Measurements from ENCODE around the gene TAPT1. TPM values are rescaled to one million over a fixed set of nuclear protein-coding genes. Genes with fewer than 3 reads are reported as not detected.

Gene TAPT1
- total and polyA plus RNA-seq, 4 donors: 7.0 to 56.8 (median 35.7) TPM

DNA sequence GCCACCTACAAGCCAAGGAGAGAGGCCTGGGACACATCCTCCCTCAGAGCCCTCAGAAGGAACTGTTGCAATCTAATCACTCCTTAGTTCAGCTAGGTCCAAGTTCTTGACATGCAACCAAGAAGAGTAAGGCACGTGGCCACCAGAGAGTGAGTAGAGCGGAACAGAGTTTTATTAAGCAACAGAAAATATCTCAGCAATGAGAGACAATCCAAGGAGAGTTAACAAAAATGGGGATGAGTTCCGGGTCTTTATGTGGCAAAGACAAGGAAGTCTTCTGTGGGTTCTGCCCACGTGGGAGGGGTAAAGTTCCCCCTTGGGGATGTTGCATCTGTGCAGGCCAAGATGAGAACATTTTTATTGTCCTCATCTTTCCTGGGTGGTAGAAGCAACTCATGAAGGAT, 104.0 kb downstream of the TAPT1 start:
- Histone ChIP-seq H3K4me1 (ENCODE audit: control insufficient read depth in 1 of 2, insufficient read depth in 2 of 2, low read length in 2 of 2) (peaks cover 0 to 10% of the 10 kb centered on the region in 2 donors), H3K27me3 (ENCODE audit: control insufficient read depth in 1 of 2, insufficient read depth in 2 of 2, low read length in 1 of 2) (no peaks in the 10 kb centered on the region), H3K27ac (ENCODE audit: low read depth in 1 of 2, low read length in 2 of 2) (no peak overlapping the region), H3K9me3 (ENCODE audit: control insufficient read depth, low read length) (no peaks in the 10 kb centered on the region), H3K36me3 (ENCODE audit: control insufficient read depth in 1 of 2, insufficient read depth in 2 of 2, low read length in 1 of 2) (no peaks in the 10 kb centered on the region), H3K4me3 (ENCODE audit: low read length in 2 of 2) (no peak overlapping the region)
- intact Hi-C loops (cut with DNase I): loop anchor here in 1 of 2 donors (5.0 kb wide), 1 partner anchor 40 kb away; the partner anchor contains the start of gene PROM1
- peak; percentile 62 for ATAC-seq (ENCODE audit: low FRiP score)
- WGBS, 2 donors: 58 to 60% methylated on average over 4 of the region's 4 CpGs
- no peak for DNase-seq

DNA sequence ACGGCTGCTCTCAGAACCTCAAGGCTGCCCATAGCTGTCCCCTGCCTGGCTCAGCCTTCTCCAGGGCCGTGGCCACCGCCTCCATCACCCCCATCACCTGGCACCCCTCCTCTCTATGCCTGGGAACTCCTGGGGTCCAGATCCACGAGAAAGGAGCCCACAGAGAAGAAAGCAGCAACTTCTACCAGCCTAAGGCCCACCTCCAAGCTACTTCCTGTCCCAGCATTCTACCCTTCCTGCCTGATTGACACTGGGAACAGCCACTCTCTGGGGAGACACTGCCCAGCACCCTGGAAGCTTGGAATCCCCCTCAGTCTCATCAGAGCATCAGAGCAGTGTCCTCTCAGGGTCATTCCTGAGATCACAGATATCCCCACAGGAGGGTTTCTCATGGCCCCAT, 105.6 kb downstream of the TAPT1 start:
- no peaks in the 10 kb centered on the region for H3K36me3 ChIP-seq (ENCODE audit: control insufficient read depth in 1 of 2, insufficient read depth in 2 of 2, low read length in 1 of 2)
- no peaks in the 10 kb centered on the region for H3K9me3 ChIP-seq (ENCODE audit: control insufficient read depth, low read length)
- intact Hi-C loops (cut with DNase I): loop anchor here in 1 of 2 donors (5.0 kb wide), 1 partner anchor 38 kb away; the partner anchor contains the start of gene PROM1
- H3K4me1 ChIP-seq (ENCODE audit: control insufficient read depth in 1 of 2, insufficient read depth in 2 of 2, low read length in 2 of 2): peaks cover 0 to 10% of the 10 kb centered on the region in 2 donors
- H3K27me3 ChIP-seq (ENCODE audit: control insufficient read depth in 1 of 2, insufficient read depth in 2 of 2, low read length in 1 of 2): no peaks in the 10 kb centered on the region
- ATAC-seq (ENCODE audit: low FRiP score) (no peak), DNase-seq (no peak)
- H3K27ac ChIP-seq (ENCODE audit: low read depth in 1 of 2, low read length in 2 of 2): no peak overlapping the region
- 92 to 100% methylated on average over 4 of the region's 4 CpGs for WGBS, 2 donors
- H3K4me3 ChIP-seq (ENCODE audit: low read length in 2 of 2): no peak overlapping the region

DNA sequence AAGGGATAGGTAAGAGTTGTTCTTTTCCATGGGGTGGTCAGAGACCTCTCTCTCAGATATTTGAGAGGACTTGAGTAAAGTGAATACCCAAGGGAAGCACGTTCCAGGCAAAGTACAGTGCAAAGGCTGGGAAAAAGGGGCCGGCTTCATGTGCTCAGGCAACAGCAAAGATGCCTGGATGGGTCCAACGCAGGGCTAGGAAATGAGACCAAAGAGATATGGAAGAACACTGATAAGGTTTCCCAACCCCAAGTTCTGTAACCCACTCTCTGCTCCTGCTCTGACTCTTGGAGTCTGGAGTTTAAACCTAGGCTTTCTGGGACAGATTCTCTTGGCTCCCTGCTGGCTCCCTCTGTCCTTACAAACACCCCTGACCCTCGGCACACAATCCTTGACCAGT, 106.3 kb downstream of the TAPT1 start:
- intact Hi-C loops (cut with DNase I): loop anchor here in 1 of 2 donors (5.0 kb wide), 1 partner anchor 38 kb away; the partner anchor contains the start of gene PROM1

DNA sequence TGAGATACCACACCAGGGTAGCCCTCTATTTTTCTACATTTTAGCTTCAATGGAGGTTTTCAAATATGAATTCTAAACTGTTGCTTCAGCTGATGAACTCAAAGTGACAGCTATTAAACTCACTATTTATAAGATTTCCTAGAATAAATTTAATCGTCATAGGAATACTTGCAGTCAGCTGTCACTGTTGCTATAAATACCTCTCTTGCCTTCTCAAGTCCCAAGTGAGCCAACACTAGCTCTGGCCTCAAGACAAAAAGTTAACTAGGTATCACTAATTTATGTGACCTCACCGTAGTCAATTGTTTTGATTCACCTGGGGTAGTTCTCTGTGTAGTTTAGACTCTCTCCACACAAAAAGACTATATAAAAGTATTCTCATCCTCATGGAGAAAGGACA, 108.2 kb downstream of the TAPT1 start:
- no peak overlapping the region for H3K27ac ChIP-seq (ENCODE audit: low read depth in 1 of 2, low read length in 2 of 2)
- ATAC-seq (ENCODE audit: low FRiP score) (no peak), DNase-seq (no peak)
- 3 to 7% methylated on average over 2 of the region's 2 CpGs for WGBS, 2 donors
- no peaks in the 10 kb centered on the region for H3K27me3 ChIP-seq (ENCODE audit: control insufficient read depth in 1 of 2, insufficient read depth in 2 of 2, low read length in 1 of 2)
- H3K4me3 ChIP-seq (ENCODE audit: low read length in 2 of 2): no peak overlapping the region
- peaks cover 0 to 10% of the 10 kb centered on the region in 2 donors for H3K4me1 ChIP-seq (ENCODE audit: control insufficient read depth in 1 of 2, insufficient read depth in 2 of 2, low read length in 2 of 2)
- H3K36me3 ChIP-seq (ENCODE audit: control insufficient read depth in 1 of 2, insufficient read depth in 2 of 2, low read length in 1 of 2): no peaks in the 10 kb centered on the region
- no peaks in the 10 kb centered on the region for H3K9me3 ChIP-seq (ENCODE audit: control insufficient read depth, low read length)
- intact Hi-C loops (cut with DNase I): no loop called here

More for the DNA sequence above, 106.3 kb downstream of the TAPT1 start:
- Histone ChIP-seq H3K9me3 (ENCODE audit: control insufficient read depth, low read length) (no peaks in the 10 kb centered on the region), H3K4me1 (ENCODE audit: control insufficient read depth in 1 of 2, insufficient read depth in 2 of 2, low read length in 2 of 2) (peaks cover 0 to 10% of the 10 kb centered on the region in 2 donors), H3K27ac (ENCODE audit: low read depth in 1 of 2, low read length in 2 of 2) (no peak overlapping the region), H3K4me3 (ENCODE audit: low read length in 2 of 2) (no peak overlapping the region), H3K27me3 (ENCODE audit: control insufficient read depth in 1 of 2, insufficient read depth in 2 of 2, low read length in 1 of 2) (no peaks in the 10 kb centered on the region), H3K36me3 (ENCODE audit: control insufficient read depth in 1 of 2, insufficient read depth in 2 of 2, low read length in 1 of 2) (no peaks in the 10 kb centered on the region)
- 92 to 93% methylated on average over 4 of the region's 4 CpGs for WGBS, 2 donors
- ATAC-seq (ENCODE audit: low FRiP score) (no peak), DNase-seq (no peak)

DNA sequence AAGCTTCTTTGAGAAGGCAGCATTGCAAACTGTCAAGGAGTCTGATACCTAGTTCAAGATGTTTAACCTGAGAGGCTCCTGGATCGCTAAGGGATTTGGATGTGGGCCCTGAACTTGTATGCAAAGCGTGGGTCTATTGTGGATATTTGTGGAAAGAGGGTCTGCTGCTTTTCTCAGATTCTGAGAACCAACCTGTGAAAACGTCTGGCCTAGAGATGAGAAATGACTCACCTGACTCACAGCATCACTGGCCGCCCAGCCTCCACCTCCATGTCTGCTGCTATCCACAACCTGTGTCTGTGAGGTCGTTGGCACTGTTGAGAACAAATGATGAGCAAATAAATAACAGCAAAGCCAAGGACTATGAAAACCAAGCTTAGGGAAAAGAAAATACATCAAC, 109.1 kb downstream of the TAPT1 start:
- intact Hi-C loops (cut with DNase I): no loop called here
- Histone ChIP-seq H3K4me3 (ENCODE audit: low read length in 2 of 2) (no peak overlapping the region), H3K27ac (ENCODE audit: low read depth in 1 of 2, low read length in 2 of 2) (no peak overlapping the region), H3K36me3 (ENCODE audit: control insufficient read depth in 1 of 2, insufficient read depth in 2 of 2, low read length in 1 of 2) (no peaks in the 10 kb centered on the region), H3K9me3 (ENCODE audit: control insufficient read depth, low read length) (no peaks in the 10 kb centered on the region), H3K4me1 (ENCODE audit: control insufficient read depth in 1 of 2, insufficient read depth in 2 of 2, low read length in 2 of 2) (peaks cover 0 to 6% of the 10 kb centered on the region in 2 donors), H3K27me3 (ENCODE audit: control insufficient read depth in 1 of 2, insufficient read depth in 2 of 2, low read length in 1 of 2) (no peaks in the 10 kb centered on the region)
- 85 to 88% methylated on average over 5 of the region's 5 CpGs for WGBS, 2 donors
- no peak for ATAC-seq (ENCODE audit: low FRiP score)
- no peak for DNase-seq

DNA sequence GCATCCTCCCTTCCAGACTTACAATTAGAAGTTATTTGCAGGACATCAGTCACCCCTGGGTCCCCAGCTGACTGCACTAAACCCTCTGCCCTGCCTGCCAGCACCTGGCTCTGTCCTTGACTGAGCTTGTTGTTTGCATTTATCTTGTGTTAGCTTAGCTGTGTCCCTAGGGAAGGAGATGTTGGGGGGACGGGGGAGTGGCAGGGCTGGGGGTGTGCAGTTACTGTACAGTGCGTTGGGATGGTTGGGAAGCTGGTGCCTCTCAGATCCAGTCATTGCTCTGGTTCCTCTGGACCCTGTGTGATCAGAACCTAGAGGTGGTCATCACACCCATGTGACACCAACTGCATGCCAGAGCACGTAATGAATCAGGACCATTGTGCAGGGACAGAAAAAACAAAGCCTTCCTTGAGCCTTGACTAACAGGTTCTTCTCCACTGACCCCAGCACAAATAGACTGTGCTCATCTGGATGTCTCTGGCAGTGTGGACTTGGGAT, 109.7 kb downstream of the TAPT1 start:
- ATAC-seq (ENCODE audit: low FRiP score) (no peak), DNase-seq (no peak)
- Histone ChIP-seq H3K36me3 (ENCODE audit: control insufficient read depth in 1 of 2, insufficient read depth in 2 of 2, low read length in 1 of 2) (no peaks in the 10 kb centered on the region), H3K4me3 (ENCODE audit: low read length in 2 of 2) (no peak overlapping the region), H3K4me1 (ENCODE audit: control insufficient read depth in 1 of 2, insufficient read depth in 2 of 2, low read length in 2 of 2) (no peaks in the 10 kb centered on the region), H3K27ac (ENCODE audit: low read depth in 1 of 2, low read length in 2 of 2) (no peak overlapping the region), H3K27me3 (ENCODE audit: control insufficient read depth in 1 of 2, insufficient read depth in 2 of 2, low read length in 1 of 2) (no peaks in the 10 kb centered on the region), H3K9me3 (ENCODE audit: control insufficient read depth, low read length) (no peaks in the 10 kb centered on the region)
- 78 to 87% methylated on average over 3 of the region's 3 CpGs for WGBS, 2 donors
- intact Hi-C loops (cut with DNase I): no loop called here

DNA sequence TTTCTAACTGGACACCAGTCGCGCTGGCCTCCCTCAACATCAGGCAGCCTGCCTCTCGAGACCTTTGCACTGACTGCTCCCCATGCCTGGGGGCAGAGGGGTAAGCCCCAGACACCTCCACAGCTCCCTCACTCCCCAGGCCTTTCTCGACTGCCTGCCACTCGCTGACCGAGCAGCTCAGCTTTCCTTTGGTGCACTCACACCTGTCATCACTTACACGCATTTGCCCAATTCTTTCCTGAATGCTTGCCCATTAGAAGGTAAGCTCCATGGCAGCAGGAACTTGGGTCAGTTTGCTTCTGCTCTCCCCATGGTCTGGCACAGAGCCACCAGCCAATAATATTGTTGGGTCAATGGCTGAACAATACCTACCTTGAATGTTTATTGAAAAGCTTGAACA, 110.3 kb downstream of the TAPT1 start:
- no peaks in the 10 kb centered on the region for H3K27me3 ChIP-seq (ENCODE audit: control insufficient read depth in 1 of 2, insufficient read depth in 2 of 2, low read length in 1 of 2)
- ATAC-seq (ENCODE audit: low FRiP score) (no peak), DNase-seq (no peak)
- no peaks in the 10 kb centered on the region for H3K9me3 ChIP-seq (ENCODE audit: control insufficient read depth, low read length)
- no peaks in the 10 kb centered on the region for H3K36me3 ChIP-seq (ENCODE audit: control insufficient read depth in 1 of 2, insufficient read depth in 2 of 2, low read length in 1 of 2)
- H3K27ac ChIP-seq (ENCODE audit: low read depth in 1 of 2, low read length in 2 of 2): no peak overlapping the region
- H3K4me3 ChIP-seq (ENCODE audit: low read length in 2 of 2): no peak overlapping the region
- WGBS, 2 donors: 96% methylated on average over 7 of the region's 7 CpGs
- H3K4me1 ChIP-seq (ENCODE audit: control insufficient read depth in 1 of 2, insufficient read depth in 2 of 2, low read length in 2 of 2): no peaks in the 10 kb centered on the region
- intact Hi-C loops (cut with DNase I): no loop called here

DNA sequence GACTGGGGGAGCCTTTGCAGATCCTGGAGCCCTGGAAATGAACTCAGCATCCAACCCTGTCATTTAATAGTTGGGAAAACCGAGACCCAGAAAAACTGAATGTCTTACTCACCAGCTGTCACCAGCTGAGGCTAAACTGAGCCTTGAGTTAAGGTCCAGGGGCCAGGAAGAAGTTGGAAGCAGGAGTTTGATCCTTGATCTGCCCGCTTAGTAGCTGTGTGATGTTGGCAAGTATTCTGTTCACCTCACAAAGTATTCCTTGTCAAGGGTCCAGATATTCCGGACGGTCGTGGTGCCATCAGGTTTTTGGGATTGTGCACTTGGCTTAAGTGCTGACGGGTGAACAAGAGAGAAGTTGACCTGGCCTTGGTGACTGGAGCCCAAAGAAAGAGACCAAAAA, 111.7 kb downstream of the TAPT1 start:
- WGBS, 2 donors: 83 to 88% methylated on average over 6 of the region's 6 CpGs
- Histone ChIP-seq H3K27me3 (ENCODE audit: control insufficient read depth in 1 of 2, insufficient read depth in 2 of 2, low read length in 1 of 2) (no peaks in the 10 kb centered on the region), H3K4me1 (ENCODE audit: control insufficient read depth in 1 of 2, insufficient read depth in 2 of 2, low read length in 2 of 2) (no peaks in the 10 kb centered on the region), H3K4me3 (ENCODE audit: low read length in 2 of 2) (no peak overlapping the region), H3K36me3 (ENCODE audit: control insufficient read depth in 1 of 2, insufficient read depth in 2 of 2, low read length in 1 of 2) (no peaks in the 10 kb centered on the region), H3K9me3 (ENCODE audit: control insufficient read depth, low read length) (no peaks in the 10 kb centered on the region), H3K27ac (ENCODE audit: low read depth in 1 of 2, low read length in 2 of 2) (no peak overlapping the region)
- intact Hi-C loops (cut with DNase I): no loop called here
- DNase-seq (no peak), ATAC-seq (ENCODE audit: low FRiP score) (no peak)

DNA sequence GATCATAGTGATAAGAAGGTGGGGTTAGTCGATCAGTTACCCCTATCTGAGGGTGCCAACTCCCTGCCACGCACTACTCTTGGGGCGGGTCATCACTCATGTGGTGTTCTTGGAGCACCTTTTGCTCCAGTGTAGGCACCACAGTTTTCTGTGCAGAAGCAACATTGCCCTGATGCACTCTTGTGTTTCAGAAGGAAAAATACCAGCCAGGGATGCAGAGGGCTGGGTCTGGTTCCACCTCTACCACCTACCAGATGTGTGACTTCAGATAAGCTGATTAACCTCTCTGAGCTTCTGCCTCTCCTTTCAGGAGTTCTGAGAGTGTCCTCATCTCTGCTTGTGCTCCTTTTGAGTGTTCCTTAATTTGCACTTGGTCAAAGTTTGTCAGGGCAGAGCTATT, 112.5 kb downstream of the TAPT1 start:
- Histone ChIP-seq H3K27me3 (ENCODE audit: control insufficient read depth in 1 of 2, insufficient read depth in 2 of 2, low read length in 1 of 2) (no peaks in the 10 kb centered on the region), H3K4me3 (ENCODE audit: low read length in 2 of 2) (no peak overlapping the region), H3K4me1 (ENCODE audit: control insufficient read depth in 1 of 2, insufficient read depth in 2 of 2, low read length in 2 of 2) (no peaks in the 10 kb centered on the region), H3K9me3 (ENCODE audit: control insufficient read depth, low read length) (no peaks in the 10 kb centered on the region), H3K27ac (ENCODE audit: low read depth in 1 of 2, low read length in 2 of 2) (no peak overlapping the region), H3K36me3 (ENCODE audit: control insufficient read depth in 1 of 2, insufficient read depth in 2 of 2, low read length in 1 of 2) (no peaks in the 10 kb centered on the region)
- ATAC-seq (ENCODE audit: low FRiP score) (no peak), DNase-seq (no peak)
- 87 to 94% methylated on average over 3 of the region's 3 CpGs for WGBS, 2 donors
- intact Hi-C loops (cut with DNase I): no loop called here

Data from aorta (tissue), 5 donors.